GM10847 (cell line): ENCODE measurements around the gene TCF15.

Source experiments
- POLR2A ChIP-seq: IDR thresholded peaks from 2 replicates; pipeline ENCODE4 v1.6.1; 2011; ENCODE audit not compliant: insufficient read length; ENCODE audit errors: extremely low read depth

TCF15 gene

GRCh38 chr20:610130-611046, at the start of gene TCF15:
Gene TCF15 (minus strand): TSS chr20:610309. CDS start chr20:610237, 72 bp downstream.
- no peak for TF ChIP-seq POLR2A

GRCh38 chr20:658731-659291, 48.7 kb upstream of the TCF15 start:
- no peak for TF ChIP-seq POLR2A

- no peak for TF ChIP-seq POLR2A
Measured at GRCh38 chr20:658202-658601, 48.1 kb upstream of the TCF15 start.

GRCh38 chr20:655726-656624, 45.9 kb upstream of the TCF15 start:
- TF ChIP-seq POLR2A, result no peak

GRCh38 chr20:654417-654750, 44.3 kb upstream of the TCF15 start:
- TF ChIP-seq POLR2A, result no peak

- no peak for TF ChIP-seq POLR2A
Measured at GRCh38 chr20:653590-654416, 43.7 kb upstream of the TCF15 start.

- TF ChIP-seq POLR2A, result peak; percentile 51
Measured at GRCh38 chr20:653110-653589, 43.0 kb upstream of the TCF15 start, which contains the start of gene SRXN1. Gene SRXN1 (minus strand): TSS chr20:653200. CDS start chr20:653185, 15 bp downstream.

- no peak for TF ChIP-seq POLR2A
Measured at GRCh38 chr20:652615-653109, 42.6 kb upstream of the TCF15 start.

GRCh38 chr20:651713-652614, 41.9 kb upstream of the TCF15 start:
- no peak for TF ChIP-seq POLR2A

- no peak for TF ChIP-seq POLR2A
Measured at GRCh38 chr20:650954-651353, 40.8 kb upstream of the TCF15 start.

GRCh38 chr20:650281-650680, 40.2 kb upstream of the TCF15 start:
- no peak for TF ChIP-seq POLR2A

GRCh38 chr20:647479-648019, 37.4 kb upstream of the TCF15 start:
- TF ChIP-seq POLR2A, result no peak

GRCh38 chr20:646868-647233, 36.7 kb upstream of the TCF15 start:
- no peak for TF ChIP-seq POLR2A
